ENCODE measurements around the gene SMYD2.

Gene SMYD2

DNA sequence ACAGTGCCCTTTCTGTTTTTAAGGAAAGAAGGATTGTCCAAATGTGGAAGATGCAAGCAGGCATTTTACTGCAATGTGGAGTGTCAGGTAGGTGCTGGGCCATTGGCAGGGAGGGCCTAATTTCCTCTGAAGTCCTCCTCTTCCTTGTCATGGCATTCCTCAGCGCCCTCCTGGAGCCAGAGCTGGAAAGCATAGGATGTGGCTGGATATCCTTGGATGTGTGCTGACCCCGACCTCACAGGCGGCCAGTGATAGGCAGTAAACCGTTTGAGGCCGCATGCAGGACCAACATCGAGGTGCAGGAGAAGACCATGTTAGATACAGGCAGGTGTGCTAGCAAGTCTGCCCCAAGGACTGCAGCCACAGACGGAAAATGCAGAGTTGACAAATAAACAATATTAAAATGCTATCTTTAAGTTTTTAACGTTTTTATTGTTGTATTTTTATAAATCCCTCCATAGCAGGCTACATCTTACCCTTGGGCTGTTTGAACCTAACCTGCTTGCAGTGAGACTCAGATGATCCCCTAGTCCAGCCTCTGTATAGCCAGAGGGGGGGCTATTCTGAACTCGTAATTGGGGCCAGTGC is 24.3 kb downstream of the SMYD2 start:
- Histone ChIP-seq H3K36me3 (ENCODE audit: control insufficient read depth, insufficient read depth, low read length) (no peaks in the 10 kb centered on the region), H3K27me3 (ENCODE audit: control insufficient read depth, insufficient read depth, low read length) (no peaks in the 10 kb centered on the region; the same call in 1 of the 2 replicates), H3K9me3 (ENCODE audit: control insufficient read depth, insufficient read depth, low read length) (no peaks in the 10 kb centered on the region), H3K27ac (ENCODE audit: low read length) (no peak overlapping the region), H3K4me3 (ENCODE audit: low read length) (no peak overlapping the region), H3K4me1 (ENCODE audit: control insufficient read depth, insufficient read depth, low read length) (no peaks in the 10 kb centered on the region)
- DNase-seq (ENCODE audit: low read depth, low spot score) = no peak
- WGBS (ENCODE audit: insufficient coverage, insufficient read length) = no CpG with 5 or more reads among the region's 9 CpGs

- no peaks in the 10 kb centered on the region for H3K4me1 ChIP-seq (ENCODE audit: control insufficient read depth, insufficient read depth, low read length)
- no peaks in the 10 kb centered on the region; the same call in 1 of the 2 replicates for H3K27me3 ChIP-seq (ENCODE audit: control insufficient read depth, insufficient read depth, low read length)
- WGBS (ENCODE audit: insufficient coverage, insufficient read length) = no CpG with 5 or more reads among the region's 6 CpGs
- no peak overlapping the region for H3K27ac ChIP-seq (ENCODE audit: low read length)
- H3K4me3 ChIP-seq (ENCODE audit: low read length) = no peak overlapping the region
- no peaks in the 10 kb centered on the region for H3K36me3 ChIP-seq (ENCODE audit: control insufficient read depth, insufficient read depth, low read length)
- H3K9me3 ChIP-seq (ENCODE audit: control insufficient read depth, insufficient read depth, low read length) = no peaks in the 10 kb centered on the region
- DNase-seq (ENCODE audit: low read depth, low spot score) = no peak
These were observed 25.3 kb downstream of the SMYD2 start for GRCh38 chr1:214306269-214306668.

DNA sequence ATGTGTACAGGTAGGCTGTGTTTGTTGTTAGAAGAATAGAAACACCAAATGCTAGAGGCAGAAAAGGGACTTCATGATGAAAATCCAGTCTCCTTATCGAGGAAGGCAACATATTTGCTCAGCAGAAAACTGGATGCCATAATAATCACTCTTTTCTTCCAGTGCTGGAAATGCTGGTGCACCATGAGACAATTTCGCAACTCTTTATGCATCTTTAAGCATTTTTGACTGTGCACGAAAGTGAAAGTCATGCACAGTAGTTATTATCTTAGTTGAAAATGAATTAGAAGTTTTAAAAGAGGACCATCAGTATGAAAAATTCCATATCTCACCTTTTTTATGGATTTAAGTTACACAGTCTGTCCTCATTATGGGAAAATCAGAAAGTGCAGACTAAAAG is 29.1 kb downstream of the SMYD2 start:
- Histone ChIP-seq H3K27ac (ENCODE audit: low read length) (no peak overlapping the region), H3K27me3 (ENCODE audit: control insufficient read depth, insufficient read depth, low read length) (peaks cover 12% of the 10 kb centered on the region; the same call in 1 of the 2 replicates), H3K4me1 (ENCODE audit: control insufficient read depth, insufficient read depth, low read length) (peaks cover 2% of the 10 kb centered on the region; the same call in 1 of the 2 replicates), H3K36me3 (ENCODE audit: control insufficient read depth, insufficient read depth, low read length) (no peaks in the 10 kb centered on the region), H3K4me3 (ENCODE audit: low read length) (no peak overlapping the region), H3K9me3 (ENCODE audit: control insufficient read depth, insufficient read depth, low read length) (no peaks in the 10 kb centered on the region)
- no CpG with 5 or more reads among the region's 3 CpGs for WGBS (ENCODE audit: insufficient coverage, insufficient read length)
- DNase-seq (ENCODE audit: low read depth, low spot score) = no peak

- no CpG with 5 or more reads among the region's 11 CpGs for WGBS (ENCODE audit: insufficient coverage, insufficient read length)
- no peaks in the 10 kb centered on the region for H3K36me3 ChIP-seq (ENCODE audit: control insufficient read depth, insufficient read depth, low read length)
- no peak overlapping the region for H3K27ac ChIP-seq (ENCODE audit: low read length)
- no peaks in the 10 kb centered on the region for H3K9me3 ChIP-seq (ENCODE audit: control insufficient read depth, insufficient read depth, low read length)
- no peak for DNase-seq (ENCODE audit: low read depth, low spot score)
- H3K27me3 ChIP-seq (ENCODE audit: control insufficient read depth, insufficient read depth, low read length) = peaks cover 21% of the 10 kb centered on the region; the same call in 1 of the 2 replicates
- H3K4me1 ChIP-seq (ENCODE audit: control insufficient read depth, insufficient read depth, low read length) = peaks cover 2% of the 10 kb centered on the region; the same call in 1 of the 2 replicates
- H3K4me3 ChIP-seq (ENCODE audit: low read length) = no peak overlapping the region
These were observed 30.1 kb downstream of the SMYD2 start for GRCh38 chr1:214310777-214311690.

DNA sequence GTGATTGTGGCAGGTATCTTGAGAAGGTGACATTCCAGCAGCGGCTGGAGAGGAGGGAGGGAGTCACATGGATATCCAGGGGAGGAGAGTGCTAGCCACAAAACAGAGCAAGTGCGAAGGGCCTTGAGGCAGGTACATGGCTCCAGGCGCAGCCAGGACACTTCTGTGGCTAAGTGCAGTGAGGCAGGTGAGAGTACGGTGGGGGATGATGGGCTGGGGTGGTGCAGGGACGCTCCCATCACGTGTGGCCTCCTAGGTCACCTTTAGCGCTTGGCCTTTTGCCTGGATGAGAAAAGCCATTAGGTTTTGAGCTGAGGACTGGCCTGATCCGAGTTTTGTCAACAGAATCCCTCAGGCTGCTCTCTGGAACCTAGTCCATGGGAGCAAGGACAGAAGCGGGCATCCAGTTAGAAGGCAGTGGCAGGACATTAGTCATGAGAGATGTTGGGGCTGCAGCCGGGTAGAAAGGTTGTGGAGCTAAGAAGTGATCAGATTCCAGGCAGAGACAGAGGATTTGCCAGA is 31.6 kb downstream of the SMYD2 start:
- no CpG with 5 or more reads among the region's 10 CpGs for WGBS (ENCODE audit: insufficient coverage, insufficient read length)
- H3K36me3 ChIP-seq (ENCODE audit: control insufficient read depth, insufficient read depth, low read length) = no peaks in the 10 kb centered on the region
- peaks cover 2% of the 10 kb centered on the region; the same call in 1 of the 2 replicates for H3K4me1 ChIP-seq (ENCODE audit: control insufficient read depth, insufficient read depth, low read length)
- no peaks in the 10 kb centered on the region for H3K9me3 ChIP-seq (ENCODE audit: control insufficient read depth, insufficient read depth, low read length)
- H3K27me3 ChIP-seq (ENCODE audit: control insufficient read depth, insufficient read depth, low read length) = peaks cover 21% of the 10 kb centered on the region; the same call in 1 of the 2 replicates
- no peak overlapping the region for H3K27ac ChIP-seq (ENCODE audit: low read length)
- no peak overlapping the region for H3K4me3 ChIP-seq (ENCODE audit: low read length)
- DNase-seq (ENCODE audit: low read depth, low spot score) = no peak

DNA sequence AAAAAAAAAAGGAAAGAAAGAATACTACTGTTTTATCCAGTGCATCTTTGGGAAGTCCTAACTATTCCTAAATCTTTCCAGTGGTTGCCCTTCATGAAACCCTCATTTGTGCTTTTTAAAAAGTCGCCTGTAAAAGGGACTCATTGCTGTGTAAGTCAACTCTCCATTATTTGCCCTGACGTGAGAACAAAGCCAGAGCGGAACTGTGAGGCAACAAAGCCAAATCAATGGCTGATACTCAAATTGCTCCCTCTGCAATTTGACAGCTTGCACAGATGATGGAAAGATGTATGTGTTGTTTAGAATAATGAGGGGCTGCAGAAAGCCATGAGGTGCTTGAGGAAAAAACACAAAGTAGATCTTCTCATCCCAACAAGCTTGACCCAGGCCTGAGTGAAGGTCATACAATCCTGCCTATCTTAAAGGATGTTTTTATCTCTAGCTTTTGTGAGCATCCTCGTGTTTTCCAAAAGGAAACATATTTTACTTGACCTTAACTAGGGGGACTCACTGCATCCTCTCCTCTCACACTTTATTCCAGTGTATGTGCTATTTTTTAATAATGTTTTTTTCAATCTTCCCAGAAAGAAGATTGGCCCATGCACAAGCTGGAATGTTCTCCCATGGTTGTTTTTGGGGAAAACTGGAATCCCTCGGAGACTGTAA is 33.4 kb downstream of the SMYD2 start:
- H3K27ac ChIP-seq (ENCODE audit: low read length) = no peak overlapping the region
- H3K4me1 ChIP-seq (ENCODE audit: control insufficient read depth, insufficient read depth, low read length) = peaks cover 7% of the 10 kb centered on the region; the same call in 1 of the 2 replicates
- no peak for DNase-seq (ENCODE audit: low read depth, low spot score)
- H3K9me3 ChIP-seq (ENCODE audit: control insufficient read depth, insufficient read depth, low read length) = no peaks in the 10 kb centered on the region; the same call in 1 of the 2 replicates
- no peak overlapping the region for H3K4me3 ChIP-seq (ENCODE audit: low read length)
- WGBS (ENCODE audit: insufficient coverage, insufficient read length) = no CpG with 5 or more reads among the region's 5 CpGs
- peaks cover 33% of the 10 kb centered on the region for H3K27me3 ChIP-seq (ENCODE audit: control insufficient read depth, insufficient read depth, low read length)
- H3K36me3 ChIP-seq (ENCODE audit: control insufficient read depth, insufficient read depth, low read length) = no peaks in the 10 kb centered on the region

- no peak overlapping the region for H3K27ac ChIP-seq (ENCODE audit: low read length)
- no CpG with 5 or more reads among the region's 5 CpGs for WGBS (ENCODE audit: insufficient coverage, insufficient read length)
- H3K9me3 ChIP-seq (ENCODE audit: control insufficient read depth, insufficient read depth, low read length) = no peaks in the 10 kb centered on the region; the same call in 1 of the 2 replicates
- H3K27me3 ChIP-seq (ENCODE audit: control insufficient read depth, insufficient read depth, low read length) = peaks cover 36% of the 10 kb centered on the region
- H3K4me1 ChIP-seq (ENCODE audit: control insufficient read depth, insufficient read depth, low read length) = peaks cover 9% of the 10 kb centered on the region; the same call in 1 of the 2 replicates
- no peaks in the 10 kb centered on the region for H3K36me3 ChIP-seq (ENCODE audit: control insufficient read depth, insufficient read depth, low read length)
- H3K4me3 ChIP-seq (ENCODE audit: low read length) = no peak overlapping the region
- peak; percentile 80 for DNase-seq (ENCODE audit: low read depth, low spot score)
These were observed 35.6 kb downstream of the SMYD2 start for GRCh38 chr1:214316593-214316992.

DNA sequence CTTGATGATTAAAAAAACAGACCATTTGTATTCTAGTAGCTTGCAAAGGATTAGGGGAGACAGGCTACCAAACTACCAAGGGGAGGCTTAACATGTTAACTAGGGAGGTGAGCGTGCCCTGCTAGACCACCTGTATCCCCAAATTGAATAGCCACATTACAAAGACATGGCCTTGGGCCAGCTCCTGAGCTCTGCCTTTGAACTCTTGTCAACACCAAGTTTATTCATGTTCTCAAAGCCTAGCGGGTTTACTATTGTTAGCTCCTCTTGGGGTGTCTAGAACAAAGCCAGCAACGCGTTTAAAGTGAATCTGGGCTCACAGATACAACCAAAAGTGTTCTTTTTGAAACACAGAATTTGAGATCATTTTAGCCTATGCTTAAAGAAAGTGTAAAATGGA is 36.3 kb downstream of the SMYD2 start:
- no peaks in the 10 kb centered on the region for H3K36me3 ChIP-seq (ENCODE audit: control insufficient read depth, insufficient read depth, low read length)
- DNase-seq (ENCODE audit: low read depth, low spot score) = peak; percentile 71
- no peaks in the 10 kb centered on the region; the same call in 1 of the 2 replicates for H3K9me3 ChIP-seq (ENCODE audit: control insufficient read depth, insufficient read depth, low read length)
- peaks cover 9% of the 10 kb centered on the region; the same call in 1 of the 2 replicates for H3K4me1 ChIP-seq (ENCODE audit: control insufficient read depth, insufficient read depth, low read length)
- no CpG with 5 or more reads among the region's 4 CpGs for WGBS (ENCODE audit: insufficient coverage, insufficient read length)
- H3K4me3 ChIP-seq (ENCODE audit: low read length) = no peak overlapping the region
- H3K27ac ChIP-seq (ENCODE audit: low read length) = no peak overlapping the region
- H3K27me3 ChIP-seq (ENCODE audit: control insufficient read depth, insufficient read depth, low read length) = peaks cover 33% of the 10 kb centered on the region

- DNase-seq (ENCODE audit: low read depth, low spot score) = no peak
- no peak overlapping the region for H3K4me3 ChIP-seq (ENCODE audit: low read length)
- no peaks in the 10 kb centered on the region; the same call in 1 of the 2 replicates for H3K9me3 ChIP-seq (ENCODE audit: control insufficient read depth, insufficient read depth, low read length)
- no CpG with 5 or more reads among the region's 5 CpGs for WGBS (ENCODE audit: insufficient coverage, insufficient read length)
- no peaks in the 10 kb centered on the region for H3K36me3 ChIP-seq (ENCODE audit: control insufficient read depth, insufficient read depth, low read length)
- peaks cover 7% of the 10 kb centered on the region; the same call in 1 of the 2 replicates for H3K4me1 ChIP-seq (ENCODE audit: control insufficient read depth, insufficient read depth, low read length)
- peaks cover 31% of the 10 kb centered on the region for H3K27me3 ChIP-seq (ENCODE audit: control insufficient read depth, insufficient read depth, low read length)
- H3K27ac ChIP-seq (ENCODE audit: low read length) = no peak overlapping the region
These were observed 36.8 kb downstream of the SMYD2 start for GRCh38 chr1:214317734-214318133.

GRCh38 chr1:214318356-214318755 is 37.4 kb downstream of the SMYD2 start:
- Histone ChIP-seq H3K36me3 (ENCODE audit: control insufficient read depth, insufficient read depth, low read length) (no peaks in the 10 kb centered on the region), H3K27me3 (ENCODE audit: control insufficient read depth, insufficient read depth, low read length) (peaks cover 31% of the 10 kb centered on the region), H3K4me1 (ENCODE audit: control insufficient read depth, insufficient read depth, low read length) (peaks cover 7% of the 10 kb centered on the region; the same call in 1 of the 2 replicates), H3K9me3 (ENCODE audit: control insufficient read depth, insufficient read depth, low read length) (no peaks in the 10 kb centered on the region; the same call in 1 of the 2 replicates), H3K4me3 (ENCODE audit: low read length) (no peak overlapping the region), H3K27ac (ENCODE audit: low read length) (no peak overlapping the region)
- no CpG with 5 or more reads among the region's 6 CpGs for WGBS (ENCODE audit: insufficient coverage, insufficient read length)
- no peak for DNase-seq (ENCODE audit: low read depth, low spot score)

Measured in iPS DF 6.9 (cell line).